ENCODE measurements around the gene MYL2. TPM values are rescaled to one million over a fixed set of nuclear protein-coding genes. Genes with fewer than 3 reads are reported as not detected.

Gene MYL2
- total and polyA plus RNA-seq, 2 experiments from 2014 or later, result not detected

GRCh38 chr12:110893956-110894355, 26.4 kb downstream of the MYL2 start:
- no peaks in the 10 kb centered on the region for H3K9me2 ChIP-seq (ENCODE audit: insufficient read depth)
- DNase-seq (ENCODE audit: low spot score) (no peak), ATAC-seq (no peak)
- H3K4me3 ChIP-seq, result peak overlapping the region; percentile 42; the same call in 1 of the 2 replicates
- peak overlapping the region; percentile 69; the same call in 1 of the 2 replicates for H3K4me2 ChIP-seq
- no peaks in the 10 kb centered on the region for H4K20me1 ChIP-seq (replicated peaks; ENCODE audit: insufficient read depth)
- no peaks in the 10 kb centered on the region for H3K36me3 Mint-ChIP-seq (ENCODE audit: low read depth)
- H3F3A ChIP-seq (replicated peaks; ENCODE audit: low read depth), result peaks cover 7% of the 10 kb centered on the region; the same call in 1 of the 2 replicates
- no peaks in the 10 kb centered on the region for H3K4me1 ChIP-seq (ENCODE audit: insufficient read depth)
- no peaks in the 10 kb centered on the region for H3K36me3 ChIP-seq (ENCODE audit: insufficient read depth)
- peaks cover 3% of the 10 kb centered on the region for H3K4me1 Mint-ChIP-seq
- H3K27ac ChIP-seq (ENCODE audit: low read depth), result no peak overlapping the region
- H3K27me3 ChIP-seq (ENCODE audit: insufficient read depth), result no peaks in the 10 kb centered on the region
- no peaks in the 10 kb centered on the region for H3K79me2 ChIP-seq (replicated peaks; ENCODE audit: insufficient read depth)
- H3K27ac Mint-ChIP-seq, result no peak overlapping the region
- TF ChIP-seq EZH2 (IDR thresholded peaks at IDR 0.05; ENCODE audit: low read depth, unreplicated experiment) (no peak), EZH2phosphoT487 (IDR thresholded peaks at IDR 0.05; ENCODE audit: unreplicated experiment) (no peak), JUNB (IDR thresholded peaks at IDR 0.05; ENCODE audit: unreplicated experiment) (no peak), NANOG (IDR thresholded peaks at IDR 0.05; ENCODE audit: borderline replicate concordance) (no peak), CREB1 (CRISPR knock-in tag; IDR thresholded peaks at IDR 0.05; ENCODE audit: low read depth) (no peak), ZNF114 (CRISPR knock-in tag; IDR thresholded peaks at IDR 0.05) (no peak), STAT1 (IDR thresholded peaks at IDR 0.05; ENCODE audit: unreplicated experiment) (no peak), REST (IDR thresholded peaks at IDR 0.05; ENCODE audit: unreplicated experiment) (no peak), POLR2AphosphoS5 (IDR thresholded peaks at IDR 0.05; ENCODE audit: low read depth) (no peak), CTCF (conservative IDR thresholded peaks at IDR 0.05; ENCODE audit: low read depth in 2 of 2) (no peak), ZNF331 (CRISPR knock-in tag; IDR thresholded peaks at IDR 0.05; ENCODE audit: low read depth) (no peak)
- TF ChIP-seq, protein P1, sequence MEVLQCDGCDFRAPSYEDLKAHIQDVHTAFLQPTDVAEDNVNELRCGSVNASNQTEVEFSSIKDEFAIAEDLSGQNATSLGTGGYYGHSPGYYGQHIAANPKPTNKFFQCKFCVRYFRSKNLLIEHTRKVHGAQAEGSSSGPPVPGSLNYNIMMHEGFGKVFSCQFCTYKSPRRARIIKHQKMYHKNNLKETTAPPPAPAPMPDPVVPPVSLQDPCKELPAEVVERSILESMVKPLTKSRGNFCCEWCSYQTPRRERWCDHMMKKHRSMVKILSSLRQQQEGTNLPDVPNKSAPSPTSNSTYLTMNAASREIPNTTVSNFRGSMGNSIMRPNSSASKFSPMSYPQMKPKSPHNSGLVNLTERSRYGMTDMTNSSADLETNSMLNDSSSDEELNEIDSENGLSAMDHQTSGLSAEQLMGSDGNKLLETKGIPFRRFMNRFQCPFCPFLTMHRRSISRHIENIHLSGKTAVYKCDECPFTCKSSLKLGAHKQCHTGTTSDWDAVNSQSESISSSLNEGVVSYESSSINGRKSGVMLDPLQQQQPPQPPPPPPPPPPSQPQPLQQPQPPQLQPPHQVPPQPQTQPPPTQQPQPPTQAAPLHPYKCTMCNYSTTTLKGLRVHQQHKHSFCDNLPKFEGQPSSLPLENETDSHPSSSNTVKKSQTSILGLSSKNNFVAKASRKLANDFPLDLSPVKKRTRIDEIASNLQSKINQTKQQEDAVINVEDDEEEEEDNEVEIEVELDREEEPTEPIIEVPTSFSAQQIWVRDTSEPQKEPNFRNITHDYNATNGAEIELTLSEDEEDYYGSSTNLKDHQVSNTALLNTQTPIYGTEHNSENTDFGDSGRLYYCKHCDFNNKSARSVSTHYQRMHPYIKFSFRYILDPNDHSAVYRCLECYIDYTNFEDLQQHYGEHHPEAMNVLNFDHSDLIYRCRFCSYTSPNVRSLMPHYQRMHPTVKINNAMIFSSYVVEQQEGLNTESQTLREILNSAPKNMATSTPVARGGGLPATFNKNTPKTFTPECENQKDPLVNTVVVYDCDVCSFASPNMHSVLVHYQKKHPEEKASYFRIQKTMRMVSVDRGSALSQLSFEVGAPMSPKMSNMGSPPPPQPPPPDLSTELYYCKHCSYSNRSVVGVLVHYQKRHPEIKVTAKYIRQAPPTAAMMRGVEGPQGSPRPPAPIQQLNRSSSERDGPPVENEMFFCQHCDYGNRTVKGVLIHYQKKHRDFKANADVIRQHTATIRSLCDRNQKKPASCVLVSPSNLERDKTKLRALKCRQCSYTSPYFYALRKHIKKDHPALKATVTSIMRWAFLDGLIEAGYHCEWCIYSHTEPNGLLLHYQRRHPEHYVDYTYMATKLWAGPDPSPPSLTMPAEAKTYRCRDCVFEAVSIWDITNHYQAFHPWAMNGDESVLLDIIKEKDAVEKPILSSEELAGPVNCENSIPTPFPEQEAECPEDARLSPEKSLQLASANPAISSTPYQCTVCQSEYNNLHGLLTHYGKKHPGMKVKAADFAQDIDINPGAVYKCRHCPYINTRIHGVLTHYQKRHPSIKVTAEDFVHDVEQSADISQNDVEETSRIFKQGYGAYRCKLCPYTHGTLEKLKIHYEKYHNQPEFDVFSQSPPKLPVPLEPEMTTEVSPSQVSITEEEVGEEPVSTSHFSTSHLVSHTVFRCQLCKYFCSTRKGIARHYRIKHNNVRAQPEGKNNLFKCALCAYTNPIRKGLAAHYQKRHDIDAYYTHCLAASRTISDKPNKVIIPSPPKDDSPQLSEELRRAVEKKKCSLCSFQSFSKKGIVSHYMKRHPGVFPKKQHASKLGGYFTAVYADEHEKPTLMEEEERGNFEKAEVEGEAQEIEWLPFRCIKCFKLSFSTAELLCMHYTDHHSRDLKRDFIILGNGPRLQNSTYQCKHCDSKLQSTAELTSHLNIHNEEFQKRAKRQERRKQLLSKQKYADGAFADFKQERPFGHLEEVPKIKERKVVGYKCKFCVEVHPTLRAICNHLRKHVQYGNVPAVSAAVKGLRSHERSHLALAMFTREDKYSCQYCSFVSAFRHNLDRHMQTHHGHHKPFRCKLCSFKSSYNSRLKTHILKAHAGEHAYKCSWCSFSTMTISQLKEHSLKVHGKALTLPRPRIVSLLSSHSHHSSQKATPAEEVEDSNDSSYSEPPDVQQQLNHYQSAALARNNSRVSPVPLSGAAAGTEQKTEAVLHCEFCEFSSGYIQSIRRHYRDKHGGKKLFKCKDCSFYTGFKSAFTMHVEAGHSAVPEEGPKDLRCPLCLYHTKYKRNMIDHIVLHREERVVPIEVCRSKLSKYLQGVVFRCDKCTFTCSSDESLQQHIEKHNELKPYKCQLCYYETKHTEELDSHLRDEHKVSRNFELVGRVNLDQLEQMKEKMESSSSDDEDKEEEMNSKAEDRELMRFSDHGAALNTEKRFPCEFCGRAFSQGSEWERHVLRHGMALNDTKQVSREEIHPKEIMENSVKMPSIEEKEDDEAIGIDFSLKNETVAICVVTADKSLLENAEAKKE (CRISPR knock-in tag; IDR thresholded peaks at IDR 0.05), result no peak
- TF ChIP-seq, protein P2, sequence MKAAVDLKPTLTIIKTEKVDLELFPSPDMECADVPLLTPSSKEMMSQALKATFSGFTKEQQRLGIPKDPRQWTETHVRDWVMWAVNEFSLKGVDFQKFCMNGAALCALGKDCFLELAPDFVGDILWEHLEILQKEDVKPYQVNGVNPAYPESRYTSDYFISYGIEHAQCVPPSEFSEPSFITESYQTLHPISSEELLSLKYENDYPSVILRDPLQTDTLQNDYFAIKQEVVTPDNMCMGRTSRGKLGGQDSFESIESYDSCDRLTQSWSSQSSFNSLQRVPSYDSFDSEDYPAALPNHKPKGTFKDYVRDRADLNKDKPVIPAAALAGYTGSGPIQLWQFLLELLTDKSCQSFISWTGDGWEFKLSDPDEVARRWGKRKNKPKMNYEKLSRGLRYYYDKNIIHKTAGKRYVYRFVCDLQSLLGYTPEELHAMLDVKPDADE (IDR thresholded peaks at IDR 0.05), result no peak
- H3K9me3 Mint-ChIP-seq, result no peaks in the 10 kb centered on the region
- peaks cover 6% of the 10 kb centered on the region for H3K27me3 Mint-ChIP-seq (ENCODE audit: insufficient read depth, low read depth, poor library complexity)
- H2AFZ ChIP-seq, result peak overlapping the region; percentile 47
- H3K4me3 Mint-ChIP-seq, result no peak overlapping the region
